ENCODE results near the gene ITGB2. TPM values are rescaled to one million over a fixed set of nuclear protein-coding genes. Genes with fewer than 3 reads are reported as not detected.

The ITGB2 gene
- total RNA-seq, 1 donor from 2014 or later: 65.5 TPM

- no peak for DNase-seq (ENCODE audit: low spot score in 2 of 2)
- Histone ChIP-seq H3K9me3 (no peaks in the 10 kb centered on the region), H3K27ac (no peak overlapping the region), H3K27me3 (no peaks in the 10 kb centered on the region), H3K4me3 (no peak overlapping the region), H3K36me3 (no peaks in the 10 kb centered on the region), H3K4me1 (no peaks in the 10 kb centered on the region)
- intact Hi-C loops (cut with DNase I): loop anchor here (5.0 kb wide), 1 partner anchor 42 kb away; no protein-coding TSS in a partner anchor
- TF ChIP-seq, protein P1, sequence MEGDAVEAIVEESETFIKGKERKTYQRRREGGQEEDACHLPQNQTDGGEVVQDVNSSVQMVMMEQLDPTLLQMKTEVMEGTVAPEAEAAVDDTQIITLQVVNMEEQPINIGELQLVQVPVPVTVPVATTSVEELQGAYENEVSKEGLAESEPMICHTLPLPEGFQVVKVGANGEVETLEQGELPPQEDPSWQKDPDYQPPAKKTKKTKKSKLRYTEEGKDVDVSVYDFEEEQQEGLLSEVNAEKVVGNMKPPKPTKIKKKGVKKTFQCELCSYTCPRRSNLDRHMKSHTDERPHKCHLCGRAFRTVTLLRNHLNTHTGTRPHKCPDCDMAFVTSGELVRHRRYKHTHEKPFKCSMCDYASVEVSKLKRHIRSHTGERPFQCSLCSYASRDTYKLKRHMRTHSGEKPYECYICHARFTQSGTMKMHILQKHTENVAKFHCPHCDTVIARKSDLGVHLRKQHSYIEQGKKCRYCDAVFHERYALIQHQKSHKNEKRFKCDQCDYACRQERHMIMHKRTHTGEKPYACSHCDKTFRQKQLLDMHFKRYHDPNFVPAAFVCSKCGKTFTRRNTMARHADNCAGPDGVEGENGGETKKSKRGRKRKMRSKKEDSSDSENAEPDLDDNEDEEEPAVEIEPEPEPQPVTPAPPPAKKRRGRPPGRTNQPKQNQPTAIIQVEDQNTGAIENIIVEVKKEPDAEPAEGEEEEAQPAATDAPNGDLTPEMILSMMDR (IDR thresholded peaks at IDR 0.05): no peak
Observed at GRCh38 chr21:44890338-44890931, 30.3 kb downstream of the ITGB2 start.

DNA sequence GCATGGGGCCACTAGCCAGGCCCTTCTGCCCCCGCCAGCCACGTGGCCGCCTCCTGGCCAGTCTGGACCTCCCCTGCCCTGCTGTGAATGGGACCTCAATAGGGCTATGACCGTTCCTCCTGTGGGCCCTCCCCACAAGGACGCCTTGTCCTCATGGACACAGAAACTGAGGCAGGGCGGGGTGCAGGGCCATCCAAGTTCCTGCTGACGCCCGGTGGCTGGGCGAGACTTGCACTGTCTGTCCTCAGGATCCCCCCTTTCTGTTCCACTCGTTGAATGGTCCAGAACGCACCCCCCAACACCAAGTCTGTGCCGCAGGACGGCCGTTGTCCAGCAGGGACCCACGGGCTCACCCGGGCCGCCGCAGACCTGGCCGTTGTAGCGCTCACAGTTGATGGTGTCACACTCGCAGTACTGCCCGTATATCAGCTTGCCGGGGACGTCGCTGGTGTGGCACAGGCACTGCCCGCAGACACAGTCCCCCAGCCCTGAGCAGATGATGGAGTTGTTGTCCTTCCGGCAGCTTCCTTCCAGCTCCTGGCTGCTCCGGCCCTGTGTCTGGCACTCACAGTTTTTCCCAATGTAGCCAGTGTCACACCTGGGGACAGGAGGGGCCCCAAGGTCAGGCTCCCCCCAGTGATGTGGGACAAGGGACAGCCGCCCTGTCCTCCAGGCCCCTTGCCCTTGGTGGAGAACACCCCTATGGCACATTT lies 30.9 kb downstream of the ITGB2 start:
- Histone ChIP-seq H3K27ac (no peak overlapping the region), H3K4me1 (no peaks in the 10 kb centered on the region), H3K9me3 (no peaks in the 10 kb centered on the region), H3K4me3 (no peak overlapping the region), H3K27me3 (no peaks in the 10 kb centered on the region), H3K36me3 (no peaks in the 10 kb centered on the region)
- intact Hi-C loops (cut with DNase I): loop anchor here (5.0 kb wide), 1 partner anchor 43 kb away; no protein-coding TSS in a partner anchor
- TF ChIP-seq, protein P1 (IDR thresholded peaks at IDR 0.05): no peak
- DNase-seq (ENCODE audit: low spot score in 2 of 2): no peak

DNA sequence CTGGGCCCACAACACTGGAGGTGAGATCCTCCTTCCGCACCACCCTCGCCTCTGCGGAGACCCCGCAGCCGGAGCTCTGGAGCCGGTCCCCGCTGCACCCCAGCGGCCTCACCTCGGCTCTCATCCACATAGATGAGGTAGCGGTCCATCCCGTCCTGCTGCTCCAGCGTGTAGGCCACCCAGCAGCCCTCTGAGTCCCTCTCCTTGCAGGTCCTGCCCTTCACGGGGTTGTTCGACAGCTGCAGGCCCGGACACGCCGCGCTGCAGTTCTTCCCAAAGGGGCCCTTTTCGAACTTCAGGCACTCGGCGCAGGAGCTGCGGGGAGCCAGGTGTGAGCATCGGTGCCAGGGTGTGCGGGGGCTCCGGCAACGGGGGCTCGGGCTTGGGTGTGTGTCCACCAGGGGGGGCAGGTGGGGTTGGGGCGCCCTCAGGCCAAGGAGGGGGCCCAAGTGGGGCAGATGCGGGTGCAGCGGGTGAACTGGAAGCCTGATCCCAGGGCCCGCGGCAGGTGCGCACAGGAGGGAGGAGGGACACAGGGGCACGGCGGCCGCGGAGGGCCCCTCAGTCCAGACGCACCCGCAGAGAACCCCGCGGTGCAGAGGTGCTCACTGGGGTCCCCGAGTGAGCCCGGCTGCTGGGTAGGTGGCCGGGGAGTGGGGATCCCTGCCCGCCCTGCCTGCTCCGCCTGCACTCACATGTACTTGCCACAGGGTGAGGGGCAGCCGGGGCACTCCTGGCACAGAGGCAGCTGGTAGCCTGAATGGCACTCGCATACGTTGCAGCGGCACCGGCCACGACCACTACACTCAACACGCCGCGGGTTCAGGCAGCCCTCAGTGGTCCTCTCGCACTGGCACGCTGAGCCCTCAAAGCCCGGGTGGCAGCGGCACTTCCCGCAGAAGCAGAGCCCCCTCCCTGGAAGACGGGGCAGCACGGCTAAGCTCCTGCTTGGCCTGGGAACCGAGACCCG lies 31.8 kb downstream of the ITGB2 start:
- intact Hi-C loops (cut with DNase I): no loop called here
- no peak overlapping the region for H3K27ac ChIP-seq
- H3K4me1 ChIP-seq: no peaks in the 10 kb centered on the region
- no peak for DNase-seq (ENCODE audit: low spot score in 2 of 2)
- H3K27me3 ChIP-seq: no peaks in the 10 kb centered on the region
- H3K9me3 ChIP-seq: no peaks in the 10 kb centered on the region
- TF ChIP-seq, protein P1 (IDR thresholded peaks at IDR 0.05): no peak
- no peaks in the 10 kb centered on the region for H3K36me3 ChIP-seq
- no peak overlapping the region for H3K4me3 ChIP-seq

DNA sequence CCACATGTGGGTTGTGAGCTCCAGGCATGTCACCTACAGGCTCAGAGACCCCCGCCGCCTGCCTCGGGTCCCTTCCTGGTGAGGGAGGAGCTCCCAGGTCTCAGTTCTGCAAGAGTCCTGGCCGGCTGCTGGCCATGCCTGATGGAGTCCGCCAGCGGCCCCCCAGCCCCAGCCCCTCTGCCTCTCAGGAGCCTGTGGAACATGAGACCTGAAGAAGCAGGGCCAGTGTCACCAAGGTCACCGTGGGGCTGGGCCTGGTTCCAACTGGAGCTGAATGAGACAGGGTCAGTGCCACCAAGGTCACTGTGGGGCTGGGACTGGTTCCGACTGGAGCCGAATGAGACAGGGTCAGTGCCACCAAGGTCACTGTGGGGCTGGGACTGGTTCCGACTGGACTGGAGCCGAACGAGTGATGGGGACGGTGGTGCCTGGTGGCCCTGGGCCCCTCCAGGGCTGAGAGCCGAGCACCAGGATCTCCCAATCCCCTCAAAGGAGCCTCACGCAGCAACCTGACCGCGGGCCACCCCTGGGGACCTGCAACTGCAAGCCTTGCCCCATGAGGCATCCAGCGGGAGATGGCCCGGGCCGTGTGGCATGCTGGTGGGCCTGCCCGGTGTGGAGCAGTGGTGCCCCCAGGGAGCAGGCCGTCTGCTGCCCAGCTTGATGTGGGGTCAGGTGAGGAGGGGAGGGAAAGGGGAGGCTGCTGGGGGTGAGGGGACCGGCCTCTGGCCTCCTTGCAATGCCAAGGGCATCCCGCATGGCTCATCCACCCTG lies 32.7 kb downstream of the ITGB2 start:
- H3K27me3 ChIP-seq: no peaks in the 10 kb centered on the region
- intact Hi-C loops (cut with DNase I): no loop called here
- no peaks in the 10 kb centered on the region for H3K9me3 ChIP-seq
- H3K27ac ChIP-seq: no peak overlapping the region
- H3K36me3 ChIP-seq: no peaks in the 10 kb centered on the region
- TF ChIP-seq, protein P1 (IDR thresholded peaks at IDR 0.05): no peak
- H3K4me1 ChIP-seq: no peaks in the 10 kb centered on the region
- no peak for DNase-seq (ENCODE audit: low spot score in 2 of 2)
- no peak overlapping the region for H3K4me3 ChIP-seq
